GM12878 (cell line): ENCODE data around the gene CHCHD6. TPM values are rescaled to one million over a fixed set of nuclear protein-coding genes. Genes with fewer than 3 reads are reported as not detected.

Experiments
- ATAC-seq: fragments of 200-7000 bp; cut with Tn5 transposase; 3 replicates; pipeline ENCODE4 v1.9.1; 2020; ENCODE audit warnings: mild to moderate bottlenecking, moderate library complexity
- BruUV-seq: library from RNA; stranded (reverse); fragments of 400-500 nt; replicated peaks from 2 replicates; lab custom pipeline; 2021; lab: Mats Ljungman, UMichigan
- CTCF ChIA-PET: fragments of 300-600 bp; sonication (Branson Sonifier 250); formaldehyde crosslinking; extraction: SDS; loops from one replicate; lab custom pipeline; 2021; ENCODE audit warnings: inconsistent platforms; lab: Yijun Ruan, JAX
- POLR2A ChIA-PET: fragments of 350-600 bp; formaldehyde crosslinking; extraction: SDS; loops from one replicate; lab custom pipeline; 2021; ENCODE audit warnings: inconsistent platforms; lab: Charles Lee
- RAD21 ChIA-PET: fragments of 300-600 bp; sonication (Branson Sonifier 250); formaldehyde crosslinking; loops from one replicate; lab custom pipeline; 2023; ENCODE audit warnings: antibody characterized with exemption; ENCODE audit not compliant: unreplicated experiment; lab: Charles Lee
- SMC1A ChIA-PET: fragments of 300-600 bp; sonication (Branson Sonifier 250); formaldehyde crosslinking; loops from one replicate; lab custom pipeline; 2023; ENCODE audit not compliant: unreplicated experiment, uncharacterized antibody; lab: Charles Lee
- DNase-seq: peaks from one replicate; pipeline ENCODE4 v3.0.0-alpha.2; 2011; ENCODE audit warnings: low read depth, low spot score
- FAIRE-seq: peaks from 3 replicates; lab custom pipeline; 2011; peaks lifted over from hg19 to GRCh38; lab: Jason Lieb, UNC
- H2AFZ ChIP-seq: 2 replicates; pipeline ENCODE4 v1.6.0; 2011; ENCODE audit warnings: low read depth, low read length, control low read depth; ENCODE audit not compliant: control insufficient read depth
- H3K27ac ChIP-seq: 2 replicates; pipeline ENCODE4 v1.5.1; 2011; ENCODE audit warnings: control low read depth; ENCODE audit not compliant: control insufficient read depth, insufficient read depth
- H3K27me3 ChIP-seq, 2 experiments: replicated peaks in 1 of 2; 2 replicates each; pipeline versions ENCODE4 v1.6.0 to v1.6.1; 2011; ENCODE audit warnings: low read length in 1 of 2; ENCODE audit not compliant: control insufficient read depth in 2 of 2, insufficient read depth in 2 of 2
- H3K36me3 ChIP-seq, 2 experiments: 2 replicates each; pipeline ENCODE4 v1.5.1; 2011; ENCODE audit warnings: low read length in 1 of 2; ENCODE audit not compliant: control insufficient read depth in 2 of 2, insufficient read depth in 2 of 2
- H3K4me1 ChIP-seq: 2 replicates; pipeline ENCODE4 v1.6.1; 2011; ENCODE audit warnings: mild to moderate bottlenecking, low read length, moderate library complexity, mixed read lengths; ENCODE audit not compliant: control insufficient read depth, insufficient read depth
- H3K4me2 ChIP-seq: 2 replicates; pipeline ENCODE4 v1.6.0; 2011; ENCODE audit warnings: control low read depth; ENCODE audit not compliant: control insufficient read depth, insufficient read depth
- H3K4me3 ChIP-seq: fragments of 200-600 bp; sonication (generic); 2 replicates; pipeline ENCODE4 v1.5.1; 2016
- H3K79me2 ChIP-seq: 2 replicates; pipeline ENCODE4 v1.6.0; 2011; ENCODE audit warnings: low read length; ENCODE audit not compliant: control insufficient read depth, insufficient read depth
- H3K9ac ChIP-seq: 2 replicates; pipeline ENCODE4 v1.8.0; 2011; ENCODE audit warnings: low read length, control low read depth, mixed read lengths; ENCODE audit not compliant: control insufficient read depth, insufficient read depth
- H3K9me3 ChIP-seq: replicated peaks from 3 replicates; pipeline ENCODE4 v1.5.1; 2011; ENCODE audit warnings: mild to moderate bottlenecking, low read length; ENCODE audit not compliant: control insufficient read depth, insufficient read depth
- H4K20me1 ChIP-seq: 2 replicates; pipeline ENCODE4 v1.6.0; 2011; ENCODE audit not compliant: control insufficient read depth, insufficient read depth
- ATF2 ChIP-seq: IDR thresholded peaks from 2 replicates; pipeline ENCODE4 v1.6.1; 2012; ENCODE audit warnings: low read length, inconsistent platforms
- ATF7 ChIP-seq: fragments of 450-650 bp; IDR thresholded peaks from 2 replicates; pipeline ENCODE4 v1.6.1; 2016; ENCODE audit warnings: low read depth, mild to moderate bottlenecking
- BMI1 ChIP-seq: fragments of 450-650 bp; IDR thresholded peaks from 2 replicates; pipeline ENCODE4 v1.6.1; 2016; ENCODE audit warnings: mild to moderate bottlenecking, moderate library complexity, borderline replicate concordance
- DPF2 ChIP-seq: fragments of 450-650 bp; IDR thresholded peaks from 2 replicates; pipeline ENCODE4 v1.6.1; 2017; ENCODE audit warnings: mild to moderate bottlenecking
- JUND ChIP-seq: IDR thresholded peaks from 2 replicates; pipeline ENCODE4 v1.6.1; 2012; ENCODE audit warnings: low read depth, mild to moderate bottlenecking, low read length, improper control_type of control experiment, moderate library complexity
- MTA2 ChIP-seq: fragments of 450-650 bp; IDR thresholded peaks from 2 replicates; pipeline ENCODE4 v1.6.1; 2016; ENCODE audit warnings: low read depth, mild to moderate bottlenecking, moderate library complexity
- NR2C1 ChIP-seq: fragments of 450-650 bp; IDR thresholded peaks from 2 replicates; pipeline ENCODE4 v1.6.1; 2017; ENCODE audit warnings: antibody characterized with exemption, mild to moderate bottlenecking, moderate library complexity
- PAX5 ChIP-seq: IDR thresholded peaks from 2 replicates; pipeline ENCODE4 v1.6.1; 2011; ENCODE audit warnings: low read depth, low read length, borderline replicate concordance
- POU2F2 ChIP-seq: IDR thresholded peaks from 3 replicates; pipeline ENCODE4 v1.6.1; 2011; ENCODE audit warnings: low read depth, mild to moderate bottlenecking, low read length, borderline replicate concordance
- RELB ChIP-seq: fragments of 450-650 bp; IDR thresholded peaks from 2 replicates; pipeline ENCODE4 v1.6.1; 2017; ENCODE audit warnings: low read depth, mild to moderate bottlenecking, moderate library complexity
- SIX5 ChIP-seq: IDR thresholded peaks from 2 replicates; pipeline ENCODE4 v1.6.1; 2011; ENCODE audit warnings: mild to moderate bottlenecking, low read depth, low read length, moderate library complexity; ENCODE audit not compliant: severe bottlenecking
- SMC3 ChIP-seq: IDR thresholded peaks from 2 replicates; pipeline ENCODE4 v1.6.1; 2011; ENCODE audit warnings: low read length, improper control_type of control experiment, borderline replicate concordance
- STAT1 ChIP-seq: fragments of 450-650 bp; conservative IDR thresholded peaks from 2 replicates; pipeline ENCODE4 v1.6.1; 2014; ENCODE audit warnings: antibody characterized with exemption, mild to moderate bottlenecking
- YBX1 ChIP-seq: fragments of 450-650 bp; IDR thresholded peaks from 2 replicates; pipeline ENCODE4 v1.6.1; 2016; ENCODE audit warnings: antibody characterized with exemption
- ZBED1 ChIP-seq: IDR thresholded peaks from 2 replicates; pipeline ENCODE4 v1.6.1; 2016; ENCODE audit warnings: borderline replicate concordance
- ZNF217 ChIP-seq: fragments of 450-650 bp; IDR thresholded peaks from 2 replicates; pipeline ENCODE4 v1.6.1; 2017; ENCODE audit warnings: antibody characterized with exemption, mild to moderate bottlenecking
- ZNF384 ChIP-seq: IDR thresholded peaks from 2 replicates; pipeline ENCODE4 v1.6.1; 2012; ENCODE audit warnings: low read depth, mild to moderate bottlenecking, low read length, improper control_type of control experiment, borderline replicate concordance
- WGBS: methylation state at CpG from one replicate; pipeline ENCODE4 v1.1.6; 2016; ENCODE audit warnings: low lambda C conversion rate; ENCODE audit not compliant: insufficient replicate concordance, insufficient coverage; ENCODE audit errors: missing lambda C conversion rate; 5-methylcytosine and 5-hydroxymethylcytosine counted together
- in situ Hi-C: fragments of 300-500 bp; cut with MboI; formaldehyde crosslinking; loops from 9 replicates; pipeline ENCODE4 v1.14.3; 2018; ENCODE audit warnings: mixed read lengths
- intact Hi-C: fragments of 100-400 bp; cut with micrococcal nuclease; formaldehyde crosslinking; loops from one replicate; pipeline ENCODE4 v1.14.2; 2022; ENCODE audit not compliant: unreplicated experiment
- polyA plus RNA-seq, 11 experiments: library from polyadenylated mRNA; depleted of rRNA in 4 of 11; unstranded in 6 of 11; stranded (reverse) in 5 of 11; fragments of >200 nt; fragmentation: Nextera tagmentation in 4 of 11; fragmentation: Illumina TruSeq in 1 of 11; extraction: Ambion mirVana in 4 of 11; extraction: Trizol in 1 of 11; gene quantifications; 1 replicate in 1 of 11; 2 replicates in 10 of 11; pipeline versions ENCODE4 v1.2.1 to v1.2.3, GENCODE V29; 2011 to 2016; ENCODE audit warnings: inconsistent platforms in 2 of 11, missing spikeins in 2 of 11, low read depth in 1 of 11
- total RNA-seq, 4 experiments: library from RNA; depleted of rRNA in 3 of 4; stranded (reverse); fragments of >200 nt in 3 of 4; fragmentation: Illumina TruSeq in 1 of 4; extraction: Trizol in 1 of 4; gene quantifications; 2 replicates each; pipeline versions ENCODE4 v1.2.1 to v1.2.3, GENCODE V29; 2013 to 2021
- TF ChIP-seq, protein P1 (sequence below): fragments of 150-350 bp; IDR thresholded peaks from 2 replicates; pipeline ENCODE4 v1.6.1; 2016; ENCODE audit warnings: low read depth, low read length
- TF ChIP-seq, protein P2 (sequence below): IDR thresholded peaks from 2 replicates; pipeline ENCODE4 v1.6.1; 2011; ENCODE audit warnings: borderline replicate concordance, low read depth, mild to moderate bottlenecking, moderate library complexity, mixed read lengths, low read length; ENCODE audit not compliant: insufficient read depth; ENCODE audit errors: extremely low read length

The CHCHD6 gene
- total and polyA plus RNA-seq, 10 of the 15 experiments (the other 5 are each of a cell fraction or from before 2014, with no cell fraction given): 2.7 to 16.7 (median 12.3) TPM

GRCh38 chr3:126664591-126665214, 39.3 kb upstream of the CHCHD6 start:
- no TSS peak for BruUV-seq
- Histone ChIP-seq H2AFZ (no peak overlapping the region), H3K27ac (no peak overlapping the region), H3K27me3 (no peaks in the 10 kb centered on the region; a peak in 1 of 4 replicates), H3K9ac (no peak overlapping the region), H3K4me2 (no peak overlapping the region), H3K36me3 (no peaks in the 10 kb centered on the region), H3K4me1 (no peaks in the 10 kb centered on the region), H4K20me1 (no peaks in the 10 kb centered on the region), H3K79me2 (no peaks in the 10 kb centered on the region), H3K9me3 (no peaks in the 10 kb centered on the region; the same call in 2 of the 3 replicates), H3K4me3 (no peak overlapping the region)
- intact Hi-C loops: no loop called here
- FAIRE-seq (no peak), ATAC-seq (no peak), DNase-seq (no peak)
- in situ Hi-C loops: no loop called here
- WGBS: 8% methylated on average over 5 of the region's 5 CpGs
- ChIA-PET SMC1A (no interaction called here), RAD21 (no interaction called here), POLR2A (no interaction called here), CTCF (no interaction called here)
- TF ChIP-seq SIX5 (no peak), BMI1 (no peak), RELB (no peak), ZNF384 (no peak), ATF7 (no peak), ZBED1 (no peak), PAX5 (no peak), ZNF217 (no peak), SMC3 (no peak), JUND (no peak), ATF2 (no peak), POU2F2 (no peak), DPF2 (no peak), YBX1 (no peak), NR2C1 (no peak), STAT1 (no peak), MTA2 (no peak)
- TF ChIP-seq, protein P1, sequence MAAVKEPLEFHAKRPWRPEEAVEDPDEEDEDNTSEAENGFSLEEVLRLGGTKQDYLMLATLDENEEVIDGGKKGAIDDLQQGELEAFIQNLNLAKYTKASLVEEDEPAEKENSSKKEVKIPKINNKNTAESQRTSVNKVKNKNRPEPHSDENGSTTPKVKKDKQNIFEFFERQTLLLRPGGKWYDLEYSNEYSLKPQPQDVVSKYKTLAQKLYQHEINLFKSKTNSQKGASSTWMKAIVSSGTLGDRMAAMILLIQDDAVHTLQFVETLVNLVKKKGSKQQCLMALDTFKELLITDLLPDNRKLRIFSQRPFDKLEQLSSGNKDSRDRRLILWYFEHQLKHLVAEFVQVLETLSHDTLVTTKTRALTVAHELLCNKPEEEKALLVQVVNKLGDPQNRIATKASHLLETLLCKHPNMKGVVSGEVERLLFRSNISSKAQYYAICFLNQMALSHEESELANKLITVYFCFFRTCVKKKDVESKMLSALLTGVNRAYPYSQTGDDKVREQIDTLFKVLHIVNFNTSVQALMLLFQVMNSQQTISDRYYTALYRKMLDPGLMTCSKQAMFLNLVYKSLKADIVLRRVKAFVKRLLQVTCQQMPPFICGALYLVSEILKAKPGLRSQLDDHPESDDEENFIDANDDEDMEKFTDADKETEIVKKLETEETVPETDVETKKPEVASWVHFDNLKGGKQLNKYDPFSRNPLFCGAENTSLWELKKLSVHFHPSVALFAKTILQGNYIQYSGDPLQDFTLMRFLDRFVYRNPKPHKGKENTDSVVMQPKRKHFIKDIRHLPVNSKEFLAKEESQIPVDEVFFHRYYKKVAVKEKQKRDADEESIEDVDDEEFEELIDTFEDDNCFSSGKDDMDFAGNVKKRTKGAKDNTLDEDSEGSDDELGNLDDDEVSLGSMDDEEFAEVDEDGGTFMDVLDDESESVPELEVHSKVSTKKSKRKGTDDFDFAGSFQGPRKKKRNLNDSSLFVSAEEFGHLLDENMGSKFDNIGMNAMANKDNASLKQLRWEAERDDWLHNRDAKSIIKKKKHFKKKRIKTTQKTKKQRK: no peak
- TF ChIP-seq, protein P2, sequence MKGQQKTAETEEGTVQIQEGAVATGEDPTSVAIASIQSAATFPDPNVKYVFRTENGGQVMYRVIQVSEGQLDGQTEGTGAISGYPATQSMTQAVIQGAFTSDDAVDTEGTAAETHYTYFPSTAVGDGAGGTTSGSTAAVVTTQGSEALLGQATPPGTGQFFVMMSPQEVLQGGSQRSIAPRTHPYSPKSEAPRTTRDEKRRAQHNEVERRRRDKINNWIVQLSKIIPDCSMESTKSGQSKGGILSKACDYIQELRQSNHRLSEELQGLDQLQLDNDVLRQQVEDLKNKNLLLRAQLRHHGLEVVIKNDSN: no peak
